MM.1S (cell line): ENCODE data around the gene LMCD1.

Experiments
- DNase-seq: peaks from one replicate; pipeline ENCODE4 v3.0.0-alpha.2; 2015
- H2AFZ ChIP-seq: fragments of 300-600 bp; sonication (generic); 2 replicates; pipeline ENCODE4 v1.6.0; 2016; ENCODE audit warnings: antibody characterized with exemption, low read length
- H3F3A ChIP-seq: fragments of 300-600 bp; sonication (generic); 2 replicates; pipeline ENCODE4 v1.6.1; 2016; ENCODE audit warnings: mild to moderate bottlenecking, antibody characterized with exemption, low read length, moderate library complexity, mixed read lengths; ENCODE audit not compliant: insufficient read depth
- H3K27ac ChIP-seq: fragments of 300-600 bp; sonication (generic); 2 replicates; pipeline ENCODE4 v1.5.1; 2016; ENCODE audit warnings: mild to moderate bottlenecking, low read length
- H3K27me3 ChIP-seq: fragments of 300-600 bp; sonication (generic); replicated peaks from 2 replicates; pipeline ENCODE4 v1.6.0; 2016; ENCODE audit warnings: low read length; ENCODE audit not compliant: insufficient read depth
- H3K36me3 ChIP-seq: fragments of 300-600 bp; sonication (generic); replicated peaks from 2 replicates; pipeline ENCODE4 v1.6.1; 2016; ENCODE audit warnings: mild to moderate bottlenecking, low read length, mixed read lengths; ENCODE audit not compliant: insufficient read depth
- H3K4me1 ChIP-seq: fragments of 300-600 bp; sonication (generic); 2 replicates; pipeline ENCODE4 v1.6.1; 2016; ENCODE audit warnings: low read length, mixed read lengths
- H3K4me2 ChIP-seq: fragments of 300-600 bp; sonication (generic); 2 replicates; pipeline ENCODE4 v1.6.0; 2016; ENCODE audit warnings: low read depth, low read length
- H3K4me3 ChIP-seq: fragments of 300-600 bp; sonication (generic); 2 replicates; pipeline ENCODE4 v1.5.1; 2016; ENCODE audit warnings: low read length, mixed read lengths
- H3K79me2 ChIP-seq: fragments of 300-600 bp; sonication (generic); 2 replicates; pipeline ENCODE4 v1.6.1; 2016; ENCODE audit warnings: mixed run types, low read length, mixed read lengths
- H3K9ac ChIP-seq: fragments of 300-600 bp; sonication (generic); 2 replicates; pipeline ENCODE4 v1.6.1; 2016; ENCODE audit warnings: low read length, mixed read lengths
- H3K9me2 ChIP-seq: fragments of 300-600 bp; sonication (generic); replicated peaks from 2 replicates; pipeline ENCODE4 v1.6.1; 2016; ENCODE audit warnings: mild to moderate bottlenecking, low read length, mixed read lengths; ENCODE audit not compliant: insufficient read depth
- H3K9me3 ChIP-seq: fragments of 300-600 bp; sonication (generic); replicated peaks from 2 replicates; pipeline ENCODE4 v1.6.1; 2016; ENCODE audit warnings: mild to moderate bottlenecking, low read length, mixed read lengths; ENCODE audit not compliant: insufficient read depth
- H4K20me1 ChIP-seq: fragments of 300-600 bp; sonication (generic); 2 replicates; pipeline ENCODE4 v1.6.1; 2016; ENCODE audit warnings: mild to moderate bottlenecking, low read length, moderate library complexity, mixed read lengths; ENCODE audit not compliant: insufficient read depth
- CTCF ChIP-seq: fragments of 300-600 bp; sonication (generic); IDR thresholded peaks from 2 replicates; pipeline ENCODE4 v1.5.1; 2016; ENCODE audit warnings: antibody characterized with exemption, low read length, mixed read lengths
- EZH2 ChIP-seq: fragments of 300-600 bp; sonication (generic); optimal IDR thresholded peaks from 2 replicates; pipeline ENCODE3; 2017; ENCODE audit warnings: low read depth, mild to moderate bottlenecking, antibody characterized with exemption, low read length, mixed read lengths
- EZH2phosphoT487 ChIP-seq: fragments of 300-600 bp; sonication (generic); IDR thresholded peaks from 2 replicates; pipeline ENCODE4 v1.6.1; 2018; ENCODE audit warnings: antibody characterized with exemption, low read length

Gene LMCD1

GRCh38 chr3:8501371-8502131 lies at the start of gene LMCD1:
Gene LMCD1 (plus strand): TSS chr3:8501823. CDS start chr3:8501939, 116 bp downstream.
- no peaks in the 10 kb centered on the region for H3K36me3 ChIP-seq
- no peak within 1 kb of the TSS for H3K27ac ChIP-seq
- H3K4me2 ChIP-seq: no peak within 1 kb of the TSS
- peak; percentile 6 for DNase-seq
- no peaks in the 10 kb centered on the region for H3K79me2 ChIP-seq
- no peaks in the 10 kb centered on the region for H4K20me1 ChIP-seq
- no peak within 1 kb of the TSS; the same call in 1 of the 2 replicates for H3K4me3 ChIP-seq
- no peak within 1 kb of the TSS for H2AFZ ChIP-seq
- H3K9me2 ChIP-seq: no peaks in the 10 kb centered on the region
- H3K4me1 ChIP-seq: no peaks in the 10 kb centered on the region
- no peaks in the 10 kb centered on the region for H3K27me3 ChIP-seq
- H3F3A ChIP-seq: no peaks in the 10 kb centered on the region
- H3K9me3 ChIP-seq: no peaks in the 10 kb centered on the region
- TF ChIP-seq EZH2phosphoT487 (no peak), EZH2 (no peak), CTCF (no peak)
- no peak within 1 kb of the TSS for H3K9ac ChIP-seq

GRCh38 chr3:8452112-8452511 lies 49.5 kb upstream of the LMCD1 start:
- Histone ChIP-seq H3K9me2 (no peaks in the 10 kb centered on the region), H3K9ac (no peak overlapping the region), H3K27me3 (no peaks in the 10 kb centered on the region), H3K9me3 (no peaks in the 10 kb centered on the region), H3K4me1 (no peaks in the 10 kb centered on the region), H3K36me3 (no peaks in the 10 kb centered on the region), H3F3A (no peaks in the 10 kb centered on the region), H3K4me3 (no peak overlapping the region), H3K27ac (no peak overlapping the region), H2AFZ (no peak overlapping the region), H4K20me1 (no peaks in the 10 kb centered on the region), H3K4me2 (no peak overlapping the region), H3K79me2 (no peaks in the 10 kb centered on the region)
- TF ChIP-seq EZH2phosphoT487: no peak
- no peak for TF ChIP-seq EZH2
- no peak for TF ChIP-seq CTCF
- DNase-seq: no peak

GRCh38 chr3:8453153-8453552 lies 48.5 kb upstream of the LMCD1 start:
- Histone ChIP-seq H3K4me1 (no peaks in the 10 kb centered on the region), H3K9me3 (no peaks in the 10 kb centered on the region), H3K36me3 (no peaks in the 10 kb centered on the region), H3K9me2 (no peaks in the 10 kb centered on the region), H3K79me2 (no peaks in the 10 kb centered on the region), H3K27ac (no peak overlapping the region), H3K4me2 (no peak overlapping the region), H3K9ac (no peak overlapping the region), H4K20me1 (no peaks in the 10 kb centered on the region), H3K27me3 (no peaks in the 10 kb centered on the region), H3K4me3 (no peak overlapping the region), H3F3A (no peaks in the 10 kb centered on the region), H2AFZ (no peak overlapping the region)
- TF ChIP-seq CTCF: no peak
- TF ChIP-seq EZH2: no peak
- no peak for DNase-seq
